Stimulated activated CD4-positive, alpha-beta T cell treated with anti-CD3 and anti-CD28 coated beads, TNF-alpha, amount 100 ng/mL, for 48 hours (primary cell): ENCODE measurements around the gene PPP1R15A.
A peak's percentile ranks its signal among the peaks of the same experiment; 100 is the strongest.
"Not testable (repeated sequence)": the region's sequence is repeated elsewhere in the genome, so short reads cannot be mapped to it uniquely, and the experiment has no call there.

Experiments
- DNase-seq, 3 donors: peaks; one replicate each; pipeline ENCODE4 v3.0.0-alpha.2; 2020; ENCODE audit warnings: low read depth in 3 of 3

PPP1R15A gene

DNA sequence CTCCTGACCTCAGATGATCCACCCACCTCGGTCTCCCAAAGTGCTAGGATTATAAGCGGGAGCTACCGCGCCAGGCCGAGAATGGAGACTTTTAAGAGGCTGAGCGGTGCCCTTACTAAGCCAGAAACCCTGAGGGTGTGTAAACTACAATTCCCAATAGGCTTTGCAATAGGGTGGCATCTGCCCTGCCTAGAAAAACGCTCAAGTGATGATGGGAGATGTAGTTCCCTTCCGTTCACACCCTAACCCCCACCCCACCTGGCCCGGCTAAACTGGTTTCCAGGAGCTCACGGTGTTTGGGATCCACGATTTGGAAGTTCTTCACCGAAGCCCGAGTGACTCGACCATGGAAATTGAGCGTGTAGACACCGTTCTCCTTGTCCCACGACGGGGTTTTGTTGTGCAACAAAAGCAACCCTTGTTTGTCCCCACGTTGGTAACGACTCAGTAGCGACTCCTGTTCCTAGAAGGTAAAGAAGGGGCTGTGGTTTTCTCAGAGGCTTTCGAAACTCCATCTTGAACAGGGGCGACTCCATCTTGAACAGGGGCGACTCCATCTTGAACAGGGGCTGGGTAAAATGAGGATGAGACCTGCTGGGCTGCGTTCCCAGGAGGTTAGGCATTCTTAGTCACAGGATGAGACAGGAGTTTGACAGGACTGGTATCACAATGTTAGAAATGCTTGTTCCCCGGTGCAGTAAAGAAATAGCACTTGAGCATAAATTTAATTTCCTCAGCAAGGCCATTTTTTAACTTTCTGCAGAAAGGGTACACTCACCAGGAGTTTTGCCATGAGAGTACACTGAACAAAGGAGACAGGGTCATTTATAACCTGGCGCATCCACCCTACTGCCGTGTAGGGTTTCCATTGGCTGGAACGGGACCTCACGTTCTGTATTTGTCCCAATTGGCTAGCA lies 9.8 kb downstream of the PPP1R15A start:
- DNase-seq: no peak

DNA sequence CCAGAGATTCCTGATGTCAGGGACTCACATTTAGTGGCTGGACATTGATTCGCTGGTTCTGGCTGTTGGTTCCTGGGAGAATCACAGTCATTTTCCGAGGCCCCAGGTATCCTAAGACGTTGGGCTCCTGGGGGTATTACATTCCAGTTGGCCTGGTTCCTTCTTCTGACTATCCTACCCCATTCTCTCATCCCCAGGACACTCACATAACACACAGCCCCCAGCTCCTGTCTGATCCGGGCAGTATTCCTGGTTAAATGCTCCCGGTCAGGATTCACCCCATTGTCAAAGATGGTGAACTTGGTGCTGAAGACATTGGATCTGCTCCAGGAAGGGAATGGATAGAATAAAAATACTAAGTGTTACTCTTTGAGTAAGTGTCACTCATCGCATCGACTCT lies 11.5 kb downstream of the PPP1R15A start:
- DNase-seq: no peak

DNA sequence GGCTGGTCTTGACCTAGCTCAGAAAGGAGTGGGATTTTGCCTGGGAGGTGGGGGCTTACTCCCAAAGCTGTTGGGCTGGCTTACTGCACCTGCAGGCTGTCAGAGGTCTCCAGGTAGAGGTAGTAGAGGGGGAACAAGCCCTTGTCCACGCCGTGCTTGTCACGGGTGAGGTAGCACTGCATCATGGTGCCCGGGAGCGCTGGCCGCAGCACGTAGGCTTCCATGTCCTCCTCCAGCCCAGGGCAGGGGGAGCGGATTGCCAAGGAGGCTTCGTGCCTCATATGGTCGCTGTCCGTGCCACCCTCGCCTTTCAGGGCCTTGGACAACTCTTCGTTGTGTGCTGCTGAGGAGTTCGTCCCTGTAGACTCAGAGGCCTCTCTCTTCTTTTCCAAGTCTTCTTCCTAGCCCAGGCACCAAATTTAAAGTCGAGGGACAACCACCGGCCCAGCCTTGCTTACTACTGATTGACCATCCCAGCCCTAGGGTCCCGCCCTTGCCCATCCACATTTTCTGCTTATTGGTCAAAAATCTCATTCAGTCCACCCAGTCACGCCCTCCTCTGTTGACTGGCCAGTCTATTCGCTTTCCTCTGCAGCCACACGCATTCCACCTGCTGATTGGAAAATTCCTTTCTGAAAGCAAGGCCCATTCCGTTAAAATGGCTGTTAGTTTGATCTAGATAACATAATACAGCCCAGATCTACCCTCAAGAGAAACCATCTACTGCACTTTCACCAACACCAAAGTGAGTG lies 15.8 kb downstream of the PPP1R15A start:
- no peak for DNase-seq

DNA sequence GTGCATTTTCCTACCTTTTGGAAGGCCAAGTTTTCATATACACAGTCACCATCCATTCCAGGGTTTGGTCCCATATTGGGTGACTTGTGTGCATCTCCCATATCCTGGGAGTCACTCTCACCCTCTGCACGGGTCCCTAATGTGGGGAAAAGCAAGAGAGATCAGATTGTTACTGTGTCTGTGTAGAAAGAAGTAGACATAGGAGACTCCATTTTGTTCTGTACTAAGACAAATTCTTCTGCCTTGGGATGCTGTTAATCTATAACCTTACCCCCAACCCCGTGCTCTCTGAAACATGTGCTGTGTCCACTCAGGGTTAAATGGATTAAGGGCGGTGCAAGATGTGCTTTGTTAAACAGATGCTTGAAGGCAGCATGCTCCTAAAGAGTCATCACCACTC lies 17.3 kb downstream of the PPP1R15A start:
- DNase-seq: not testable (repeated sequence)

DNA sequence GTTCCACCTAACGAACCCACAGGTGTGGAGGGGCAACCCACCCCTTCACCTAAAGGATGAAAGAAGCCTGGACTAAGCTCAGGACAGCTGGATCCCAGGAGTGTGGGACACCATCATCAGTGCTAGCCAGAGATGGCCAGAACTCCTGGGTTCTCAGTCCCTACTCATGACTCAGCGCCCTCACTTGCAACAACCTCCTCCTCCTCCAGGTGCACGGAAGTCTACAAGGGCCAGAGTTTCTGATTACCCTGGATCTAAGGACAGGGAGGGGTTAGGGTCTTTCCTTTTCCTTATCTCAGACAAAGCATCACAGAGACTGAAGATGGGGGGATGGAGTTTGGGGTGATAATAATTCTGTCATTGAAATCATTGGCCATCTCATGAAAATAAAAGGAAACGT lies 18.3 kb downstream of the PPP1R15A start:
- no peak for DNase-seq

DNA sequence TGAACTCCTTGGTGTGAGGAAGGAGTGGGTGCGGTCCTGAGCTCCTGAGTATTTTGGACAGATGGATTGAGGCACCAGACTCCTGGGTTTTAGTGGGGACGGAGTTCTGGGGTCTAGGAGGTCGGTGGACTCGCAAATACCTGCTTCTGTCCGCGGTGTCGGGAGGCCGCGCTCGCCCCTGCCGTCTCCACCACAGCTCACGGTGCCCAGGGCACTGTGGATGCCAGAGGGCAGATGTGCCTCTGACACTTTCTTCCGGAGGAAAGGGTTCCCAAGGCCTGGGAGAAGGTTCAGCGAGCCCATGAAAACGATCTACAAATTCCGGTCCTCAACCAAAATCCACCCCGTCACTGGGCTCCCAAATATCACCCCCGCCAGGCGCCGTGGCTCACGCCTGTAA lies 23.0 kb downstream of the PPP1R15A start:
- no peak for DNase-seq

DNA sequence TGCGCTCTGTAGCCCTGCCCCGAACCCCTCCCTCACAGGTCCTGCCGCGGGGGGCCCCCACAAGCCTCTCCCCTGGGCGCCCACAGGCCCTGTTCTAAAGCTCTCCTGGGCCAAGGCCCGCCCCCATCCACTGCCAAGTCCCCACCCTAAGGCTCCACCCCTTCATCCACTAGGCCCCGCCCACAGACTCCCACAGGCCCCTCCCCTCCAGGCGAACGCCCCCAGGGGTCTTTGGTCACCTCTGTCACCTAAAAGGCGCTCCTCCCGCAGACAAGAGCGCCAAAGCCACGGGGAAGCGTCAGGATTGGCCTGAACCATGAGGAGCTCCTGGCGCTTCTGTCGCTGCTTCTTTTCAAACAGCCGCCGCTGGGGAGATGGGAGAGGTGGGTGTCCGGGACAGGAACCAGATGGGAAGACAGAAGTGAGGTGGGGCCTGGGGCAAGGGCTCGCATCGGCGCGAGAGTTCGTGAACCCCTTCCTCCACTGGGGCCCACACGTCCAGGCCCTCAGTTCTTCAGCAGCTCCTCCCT lies 24.0 kb downstream of the PPP1R15A start:
- DNase-seq: no peak

DNA sequence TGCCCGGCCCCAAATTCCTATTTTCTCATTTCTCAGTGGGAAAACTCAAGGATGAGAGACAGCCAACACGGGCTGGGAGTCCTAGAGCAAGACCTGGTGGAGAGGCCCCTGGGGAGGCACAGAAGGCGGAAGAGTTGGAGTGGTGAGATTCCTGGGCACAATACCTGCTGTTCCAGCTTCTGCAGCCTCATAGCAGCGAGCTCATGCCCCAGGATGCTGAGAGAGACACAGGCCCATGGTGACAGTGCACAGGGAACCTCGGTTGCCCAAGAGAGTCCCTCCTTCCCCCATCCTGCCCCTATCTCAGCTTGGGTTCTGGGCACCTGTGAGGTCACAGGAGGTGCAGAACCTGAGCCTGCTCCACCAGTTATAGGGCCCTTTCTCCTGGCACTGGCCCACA lies 25.0 kb downstream of the PPP1R15A start:
- DNase-seq: no peak

DNA sequence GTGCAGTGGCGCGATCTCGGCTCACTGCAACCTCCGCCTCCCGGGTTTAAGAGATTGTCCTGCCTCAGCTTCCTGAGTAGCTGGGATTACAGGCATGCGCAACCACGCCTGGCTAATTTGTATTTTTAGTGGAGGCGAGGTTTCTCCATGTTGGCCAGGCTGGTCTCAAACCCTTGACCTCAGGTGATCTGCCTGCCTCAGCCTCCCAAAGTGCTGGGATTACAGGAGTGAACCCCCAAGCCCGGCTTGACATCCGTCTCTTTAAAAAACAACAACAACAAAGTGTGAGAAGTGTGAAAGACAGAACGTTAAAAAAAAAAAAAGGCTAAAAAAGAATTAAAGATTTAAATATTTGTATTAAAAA lies 27.1 kb downstream of the PPP1R15A start:
- not testable (repeated sequence) for DNase-seq

DNA sequence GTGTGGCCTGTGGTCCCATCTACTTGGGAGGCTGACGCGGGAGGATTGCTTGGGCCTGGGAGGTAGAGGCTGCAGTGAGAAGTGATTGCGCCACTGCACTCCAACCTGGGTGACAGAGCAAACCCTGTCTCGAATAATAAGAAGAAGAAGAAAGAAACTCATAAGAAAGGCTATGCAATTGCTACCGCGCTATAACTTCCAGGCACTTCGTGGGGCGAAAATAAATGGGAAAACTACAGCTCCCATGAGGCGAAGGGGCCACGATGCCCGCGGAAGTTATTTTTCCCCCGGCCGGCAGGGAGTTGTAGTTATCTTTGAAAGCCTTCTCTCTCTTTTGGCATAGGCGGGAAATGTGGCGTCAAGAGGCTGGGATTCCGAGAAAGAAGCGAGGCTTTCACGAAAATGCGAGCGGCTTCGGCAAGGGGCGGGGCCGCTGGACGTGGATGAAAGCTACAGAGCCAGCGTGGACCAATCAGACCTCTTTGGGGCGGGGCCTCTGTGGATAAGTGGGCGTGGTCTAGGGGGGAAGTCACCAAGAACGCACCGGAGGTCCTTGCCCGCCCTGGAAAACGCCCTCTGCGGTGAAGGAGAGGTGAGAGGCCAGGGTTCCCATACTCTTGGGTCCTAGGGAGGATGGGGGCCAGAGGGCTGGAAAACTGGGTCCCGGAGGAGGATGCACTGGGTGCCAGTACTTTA lies 27.7 kb downstream of the PPP1R15A start, which contains the start of gene NUCB1:
TSS of gene NUCB1 (plus strand) at position 532 of the 696 bp plus-strand sequence. CDS start 485 bp downstream, outside the sequence.
- DNase-seq: peak; percentile 98 to 99 (median 99)

DNA sequence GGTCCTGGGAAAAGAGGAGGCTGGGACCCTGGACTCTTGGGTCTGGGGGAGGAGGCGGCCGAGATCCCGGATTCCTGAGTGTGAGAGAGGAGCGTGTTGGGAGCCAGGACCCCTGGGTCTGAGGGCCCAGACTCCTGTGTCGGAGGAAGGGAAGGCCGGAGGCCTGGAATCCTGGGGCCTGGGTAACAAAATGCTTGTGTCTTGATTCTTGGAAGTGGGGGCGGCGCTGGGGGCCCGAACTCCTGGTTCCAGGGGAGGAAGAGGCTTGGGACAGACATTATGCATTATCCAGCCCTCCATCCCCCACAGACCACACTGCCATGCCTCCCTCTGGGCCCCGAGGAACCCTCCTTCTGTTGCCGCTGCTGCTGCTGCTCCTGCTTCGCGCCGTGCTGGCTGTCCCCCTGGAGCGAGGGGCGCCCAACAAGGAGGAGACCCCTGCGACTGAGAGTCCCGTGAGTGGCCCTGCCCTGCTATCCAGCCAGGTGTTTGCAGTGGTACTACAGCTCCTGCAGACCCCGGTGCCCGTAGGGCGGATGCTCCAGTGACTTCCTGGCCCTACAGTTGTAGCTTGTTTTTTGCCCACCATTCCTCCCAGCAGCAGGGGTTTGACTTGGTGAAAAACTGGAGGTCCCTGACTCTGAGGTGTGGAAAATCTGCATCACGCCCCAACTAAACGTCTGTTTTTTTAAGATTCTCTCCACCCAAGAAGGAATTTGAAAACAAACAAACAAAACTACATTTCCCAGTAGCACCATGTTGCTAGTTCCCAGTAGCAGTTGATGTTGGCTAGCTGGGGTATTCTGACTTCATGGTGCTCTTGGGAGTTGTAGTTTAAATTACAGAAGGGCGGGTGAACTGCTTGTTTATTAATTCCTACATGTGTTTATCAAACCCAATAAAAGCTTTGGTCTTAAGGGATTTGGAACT lies 28.5 kb downstream of the PPP1R15A start:
- no peak for DNase-seq

DNA sequence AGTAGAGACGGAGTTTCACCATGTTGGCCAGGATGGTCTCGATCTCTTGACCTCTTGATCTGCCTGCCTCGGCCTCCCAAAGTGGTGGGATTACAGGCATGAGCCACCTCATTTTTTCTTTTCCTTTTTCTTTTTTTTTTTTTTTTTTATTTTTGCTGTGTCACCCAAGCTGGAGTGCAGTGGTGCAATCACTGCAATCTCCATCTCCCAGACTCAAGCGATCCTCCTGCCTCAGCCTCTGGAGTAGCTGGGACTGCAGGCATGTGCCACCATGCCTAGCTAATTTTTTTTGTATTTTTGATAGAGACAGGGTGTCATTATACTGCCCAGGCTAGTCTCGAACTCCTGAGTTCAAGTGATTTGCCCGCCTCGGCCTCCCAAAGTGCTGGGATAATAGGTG lies 30.1 kb downstream of the PPP1R15A start:
- not testable (repeated sequence) for DNase-seq

DNA sequence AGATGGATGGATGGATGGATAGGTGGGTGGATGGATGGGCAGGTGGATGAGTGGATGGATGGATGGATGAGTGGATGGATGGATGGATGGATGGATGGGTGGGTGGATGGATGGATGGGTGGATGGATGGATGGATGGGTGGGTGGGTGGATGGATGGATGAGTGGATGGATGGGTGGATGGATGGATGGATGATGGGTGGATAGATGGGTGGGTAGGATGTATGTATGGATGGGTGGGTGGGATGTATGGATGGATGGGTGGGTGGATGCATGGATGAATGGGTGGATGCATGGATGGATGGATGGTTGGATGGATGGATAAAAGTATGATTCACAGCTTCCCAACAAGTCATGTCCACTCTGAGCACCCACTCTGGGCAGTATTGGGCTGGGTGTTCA lies 31.6 kb downstream of the PPP1R15A start:
- not testable (repeated sequence) for DNase-seq

DNA sequence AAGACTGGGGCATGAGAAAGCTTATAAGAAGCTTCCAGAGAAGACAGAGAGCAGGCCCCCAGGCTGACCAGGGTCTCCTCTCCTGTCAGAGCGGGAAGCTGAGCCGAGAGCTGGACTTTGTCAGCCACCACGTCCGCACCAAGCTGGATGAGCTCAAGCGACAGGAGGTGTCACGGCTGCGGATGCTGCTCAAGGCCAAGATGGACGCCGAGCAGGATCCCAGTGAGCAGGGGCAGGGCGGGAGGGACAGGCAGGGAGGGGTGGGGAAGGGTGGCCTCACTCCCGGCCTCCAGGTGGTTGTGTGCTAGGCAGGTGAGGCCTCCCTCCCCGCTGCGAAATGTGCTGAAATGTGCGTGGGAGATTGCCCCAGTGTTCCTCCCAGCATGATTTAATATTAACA lies 33.4 kb downstream of the PPP1R15A start:
- no peak for DNase-seq

DNA sequence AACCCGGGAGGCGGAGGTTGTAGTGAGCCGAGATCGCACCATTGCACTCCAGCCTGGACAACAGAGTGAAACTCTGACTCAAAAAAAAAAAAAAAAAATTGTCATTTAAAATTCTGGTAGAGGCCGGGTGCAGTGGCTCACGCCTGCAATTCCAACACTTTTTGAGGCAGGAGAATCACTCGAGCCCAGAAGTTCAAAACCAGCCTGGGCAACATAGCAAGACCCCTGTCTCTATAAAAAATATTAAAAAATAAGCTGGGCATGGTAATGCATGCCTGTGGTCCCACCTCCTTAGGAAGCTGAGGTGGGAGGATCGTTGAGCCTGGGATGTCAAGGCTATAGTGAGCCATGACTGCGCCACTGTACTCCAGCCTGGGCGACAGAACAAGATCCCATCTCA lies 34.1 kb downstream of the PPP1R15A start:
- DNase-seq: no peak

DNA sequence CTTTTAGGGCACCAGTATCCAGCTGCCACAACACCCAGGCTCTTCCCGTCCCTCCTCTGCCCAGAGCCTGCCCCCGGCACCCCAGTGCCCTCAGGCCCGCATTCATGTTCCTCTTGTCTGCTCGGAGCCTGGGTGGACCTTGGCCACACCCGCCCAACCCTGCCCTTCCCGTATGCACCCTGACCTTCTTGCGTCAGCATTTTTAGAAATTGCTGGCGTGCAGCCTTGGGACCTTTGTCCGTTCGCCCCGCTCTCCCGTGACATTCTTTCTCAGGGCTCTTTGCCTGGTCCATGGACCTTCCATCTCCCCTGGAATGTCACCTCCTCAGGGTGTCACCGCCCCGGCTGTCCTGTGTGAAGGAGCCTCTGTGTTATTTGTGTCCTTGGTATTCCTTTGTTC lies 35.5 kb downstream of the PPP1R15A start:
- DNase-seq: no peak

DNA sequence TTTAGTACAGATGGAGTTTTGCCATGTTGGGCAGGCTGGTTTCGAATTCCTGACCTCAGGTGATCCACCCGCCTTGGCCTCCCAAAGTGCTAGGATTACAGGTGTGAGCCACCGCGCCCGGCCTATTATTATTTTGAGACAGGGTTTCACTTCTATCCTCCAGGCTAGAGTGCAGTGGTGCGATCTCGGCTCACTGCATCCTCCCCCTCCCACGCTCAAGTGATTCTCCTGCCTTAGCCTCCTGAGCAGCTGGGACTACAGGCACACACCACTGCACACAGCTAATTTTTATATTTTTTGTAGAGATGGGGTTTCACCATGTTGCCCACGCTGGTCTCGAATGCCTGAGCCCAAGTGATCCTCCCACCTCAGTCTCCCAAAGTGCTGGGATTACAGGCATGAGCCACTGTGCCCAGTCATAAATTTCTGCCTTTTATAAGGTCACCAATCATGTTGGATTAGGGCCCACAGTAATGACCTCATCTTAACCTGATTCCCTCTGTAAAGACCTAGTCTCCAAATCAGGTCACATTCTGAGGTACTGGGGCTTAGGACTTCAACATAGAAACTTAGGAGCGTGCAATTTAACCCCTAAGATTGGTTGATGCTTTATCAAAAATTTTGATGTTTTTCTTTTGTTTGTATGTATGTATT lies 37.3 kb downstream of the PPP1R15A start:
- not testable (repeated sequence) for DNase-seq

DNA sequence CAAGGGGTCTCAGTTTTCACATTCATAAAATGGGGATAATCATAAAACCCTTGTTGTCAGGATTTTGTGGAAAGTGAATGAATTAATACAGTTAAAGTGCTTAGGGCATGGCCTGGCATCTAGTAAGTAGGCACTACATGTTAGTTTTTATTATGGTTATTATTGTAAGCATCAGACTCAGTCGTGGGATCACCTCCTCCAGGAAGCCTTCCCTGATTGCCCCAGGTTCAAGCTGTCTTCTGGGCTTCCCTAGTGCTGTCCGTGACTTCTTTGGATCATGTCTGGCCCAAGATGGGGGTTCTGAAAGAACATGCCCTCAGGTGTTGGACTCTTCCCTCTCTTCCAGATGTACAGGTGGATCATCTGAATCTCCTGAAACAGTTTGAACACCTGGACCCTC lies 38.6 kb downstream of the PPP1R15A start:
- no peak for DNase-seq

DNA sequence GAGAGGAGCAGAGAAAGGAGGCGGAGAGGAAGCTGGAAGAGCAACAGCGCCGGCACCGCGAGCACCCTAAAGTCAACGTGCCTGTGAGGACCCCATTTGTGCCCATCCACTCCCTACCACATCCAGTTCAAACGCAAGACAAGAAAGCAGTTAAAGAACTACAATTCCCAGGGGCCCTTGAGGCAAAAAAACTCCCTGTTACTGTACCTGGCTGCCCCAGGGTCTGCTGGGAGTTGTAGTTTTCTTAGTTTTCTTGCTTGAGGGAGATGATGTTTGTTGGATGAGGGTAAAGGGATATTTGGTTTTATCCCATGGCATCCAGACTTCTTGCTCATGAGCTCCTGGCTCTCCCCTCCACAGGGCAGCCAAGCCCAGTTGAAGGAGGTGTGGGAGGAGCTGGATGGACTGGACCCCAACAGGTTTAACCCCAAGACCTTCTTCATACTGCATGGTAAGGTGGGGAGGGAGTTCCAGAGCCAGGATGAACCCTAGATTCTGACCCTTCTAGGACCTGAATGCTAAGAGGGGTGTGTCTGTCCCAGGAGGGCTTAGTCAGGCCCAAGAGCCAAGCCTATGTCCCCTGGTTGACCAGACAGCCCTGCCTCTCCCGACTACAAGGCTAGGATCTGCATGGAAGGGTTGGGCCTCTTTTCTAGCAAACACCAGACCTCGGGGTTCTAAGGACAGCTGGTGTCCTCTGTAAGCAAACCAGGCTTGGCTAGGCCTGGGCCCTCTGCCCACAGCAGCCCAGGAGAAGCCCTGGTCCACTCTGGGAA lies 41.1 kb downstream of the PPP1R15A start:
- DNase-seq: no peak

DNA sequence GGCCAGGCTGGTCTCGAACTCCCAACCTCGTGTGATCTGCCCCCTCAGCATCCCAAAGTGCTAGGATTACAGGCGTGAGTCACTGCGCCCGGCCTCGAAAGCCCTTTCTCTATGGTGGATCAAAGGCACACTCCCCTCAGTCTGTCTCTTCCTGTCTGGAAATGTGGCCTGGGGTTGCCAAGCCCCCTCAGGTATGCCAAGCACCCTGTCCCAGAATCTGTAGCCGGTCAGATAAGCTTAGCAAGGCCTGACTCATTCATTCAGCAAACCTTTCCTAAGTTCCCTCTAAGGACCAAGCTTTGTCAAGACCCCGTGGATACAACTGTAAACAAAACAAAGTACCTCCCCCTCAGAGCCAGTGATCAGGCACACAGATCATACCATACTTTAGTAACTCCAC lies 42.0 kb downstream of the PPP1R15A start:
- no peak for DNase-seq
